HG03095 (cell line): ENCODE results near the gene SMIM28.

Source experiments
- ATAC-seq: cut with Tn5 transposase; IDR thresholded peaks from one replicate; pipeline ENCODE4 v1.9.1; 2021; ENCODE audit warnings: moderate library complexity; ENCODE audit not compliant: unreplicated experiment

The SMIM28 gene

DNA sequence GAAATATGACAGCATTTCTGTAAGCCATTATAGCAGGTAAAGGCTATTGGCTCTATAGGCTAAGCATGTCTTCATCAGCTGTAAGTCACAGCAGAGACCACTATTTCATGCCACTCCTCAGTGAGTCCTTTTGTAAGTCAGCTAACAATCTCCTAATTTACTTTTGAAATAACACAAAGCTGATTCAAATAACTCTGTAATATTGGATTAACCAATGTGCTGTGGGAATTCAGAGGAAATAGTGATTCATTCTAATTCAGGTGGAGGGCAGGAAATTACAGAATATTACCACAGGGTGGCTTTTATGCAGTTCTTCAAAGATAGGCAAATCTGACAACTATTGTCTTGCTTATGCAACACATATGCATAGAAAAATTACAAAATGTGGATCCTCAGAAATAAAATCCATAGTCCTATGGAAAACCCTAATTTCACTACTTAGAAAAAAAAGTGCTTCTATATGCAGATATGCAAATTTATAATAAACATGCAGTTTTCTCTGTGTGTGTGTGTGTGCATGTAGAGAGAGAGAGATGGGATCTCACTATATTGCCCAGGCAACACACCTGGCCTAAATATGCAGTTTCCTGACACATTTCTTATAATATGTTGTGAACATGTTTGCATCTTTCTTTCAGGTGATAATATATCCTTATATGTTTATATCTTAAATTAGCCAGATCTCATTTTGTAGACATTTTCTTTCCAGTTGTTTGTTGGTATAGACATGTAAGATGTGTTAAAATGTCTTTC is 4.8 kb upstream of the SMIM28 start:
- no peak for ATAC-seq

DNA sequence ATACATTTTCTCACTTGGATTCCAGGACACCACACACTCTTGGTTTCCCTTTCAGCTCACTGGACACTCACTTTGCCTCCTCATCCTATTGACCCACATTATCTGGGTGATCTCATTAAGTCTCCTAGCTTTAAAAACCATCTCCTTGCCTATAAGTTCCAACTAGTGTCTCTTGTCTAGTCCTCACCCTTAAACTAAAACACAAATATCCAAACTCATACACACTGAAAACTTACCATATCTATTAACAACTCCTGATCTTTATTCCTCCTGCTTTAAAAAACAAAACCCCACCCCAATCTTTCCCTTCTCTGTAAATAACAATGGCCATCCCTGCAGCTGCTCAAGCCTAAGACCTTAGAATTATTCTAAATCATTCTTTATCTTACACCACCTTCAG is 3.5 kb upstream of the SMIM28 start:
- no peak for ATAC-seq

DNA sequence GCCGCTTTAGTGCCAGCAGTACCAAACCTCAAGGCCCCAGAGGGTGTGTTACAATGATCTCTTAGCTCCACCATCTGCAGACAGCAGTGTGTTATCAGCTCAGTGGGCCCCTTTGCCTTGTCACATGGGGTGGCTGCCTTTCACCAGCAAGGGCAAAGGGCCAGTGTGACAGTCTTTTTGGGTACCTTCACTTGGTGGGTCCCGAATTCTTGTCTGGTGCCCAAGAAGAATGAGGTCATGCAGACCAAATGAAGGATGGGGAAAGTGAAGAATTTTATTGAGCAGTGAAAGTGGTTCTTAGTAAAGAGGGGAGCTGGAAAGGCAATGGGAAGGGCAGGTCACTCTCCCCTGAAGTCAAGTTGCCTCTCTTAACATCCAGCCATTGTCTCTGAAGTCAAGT is 2.9 kb upstream of the SMIM28 start:
- no peak for ATAC-seq

DNA sequence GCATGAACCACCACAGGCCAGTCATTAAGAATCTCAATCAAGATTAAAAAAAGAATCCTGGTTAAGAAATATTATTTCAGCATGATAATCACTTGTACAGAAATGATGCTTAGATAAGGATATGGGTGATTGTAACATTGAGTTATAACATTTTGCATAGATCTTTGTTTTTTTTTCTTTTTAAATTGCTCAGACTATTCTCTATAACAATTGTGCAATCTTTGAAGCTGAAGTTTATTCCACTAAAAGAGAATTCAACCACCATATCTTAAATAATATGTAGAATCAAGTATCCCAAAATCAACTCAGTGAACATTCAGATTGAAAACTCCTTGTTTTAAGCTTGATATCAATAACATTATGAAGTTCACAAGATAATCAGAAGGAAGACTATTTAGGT is 663 bp upstream of the SMIM28 start:
- no peak for ATAC-seq

- no peak for ATAC-seq
Measured at GRCh38 chr6:138378463-138378862, 758 bp downstream of the SMIM28 start.

GRCh38 chr6:138382498-138383265 is 5.0 kb downstream of the SMIM28 start:
- no peak for ATAC-seq

- no peak for ATAC-seq
Measured at GRCh38 chr6:138383776-138384175, 6.1 kb downstream of the SMIM28 start.

DNA sequence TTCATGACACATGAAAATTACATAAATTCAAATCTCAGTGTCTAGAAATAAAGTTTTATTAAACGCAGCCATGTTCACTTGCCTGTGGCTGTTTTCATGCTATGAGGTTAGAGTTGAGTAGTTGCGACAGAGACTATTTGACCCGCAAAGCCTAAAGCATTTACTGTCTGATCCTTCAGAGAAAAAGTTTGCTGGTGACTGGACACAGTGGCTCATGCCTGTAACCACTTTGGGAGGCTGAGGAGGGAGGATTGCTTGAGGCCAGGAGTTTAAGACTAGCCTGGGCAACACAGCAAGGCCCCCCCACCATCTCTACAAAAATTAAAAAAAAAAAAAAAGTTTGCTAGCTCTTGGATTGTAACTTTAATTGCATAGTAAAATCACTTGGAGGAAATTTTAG is 9.2 kb downstream of the SMIM28 start:
- ATAC-seq, result no peak

DNA sequence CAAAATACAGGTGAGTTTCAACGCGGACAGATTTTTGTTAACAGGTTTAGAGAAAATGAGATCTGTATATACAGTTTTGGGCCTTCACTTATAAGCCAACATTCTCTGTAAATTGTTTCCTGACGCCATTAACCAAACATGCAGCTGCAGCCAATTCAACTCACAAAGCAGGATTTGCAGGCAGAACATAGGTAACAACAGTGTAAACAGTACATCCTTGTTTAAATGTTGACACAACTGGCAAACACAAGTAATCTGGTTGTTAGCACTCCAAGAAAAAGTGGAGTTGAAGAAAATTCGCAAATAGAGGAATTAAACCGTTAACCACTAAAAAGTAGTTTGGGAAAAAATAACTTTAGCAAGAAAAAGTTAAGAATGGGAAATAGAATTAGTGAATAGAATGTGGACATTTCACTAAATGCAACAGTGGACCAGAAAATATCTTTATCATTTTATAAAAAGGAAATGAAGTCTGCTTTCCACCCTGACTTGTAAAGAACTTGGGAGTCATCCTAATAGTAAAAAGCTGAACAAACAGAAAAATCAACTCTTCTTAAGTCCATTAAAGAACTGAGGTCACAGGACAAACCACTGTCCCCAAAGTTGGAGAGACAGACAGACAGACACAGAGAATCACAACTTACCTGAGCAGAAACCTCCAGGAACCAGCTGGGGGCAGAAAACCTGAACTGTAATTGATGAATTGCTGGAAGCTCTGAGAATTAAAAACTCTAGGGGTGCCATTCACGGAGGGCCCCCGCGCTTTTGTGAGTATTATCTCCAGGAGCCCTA is 10.1 kb downstream of the SMIM28 start:
- ATAC-seq, result no peak

- no peak for ATAC-seq
Measured at GRCh38 chr6:138389551-138389950, 11.8 kb downstream of the SMIM28 start.

DNA sequence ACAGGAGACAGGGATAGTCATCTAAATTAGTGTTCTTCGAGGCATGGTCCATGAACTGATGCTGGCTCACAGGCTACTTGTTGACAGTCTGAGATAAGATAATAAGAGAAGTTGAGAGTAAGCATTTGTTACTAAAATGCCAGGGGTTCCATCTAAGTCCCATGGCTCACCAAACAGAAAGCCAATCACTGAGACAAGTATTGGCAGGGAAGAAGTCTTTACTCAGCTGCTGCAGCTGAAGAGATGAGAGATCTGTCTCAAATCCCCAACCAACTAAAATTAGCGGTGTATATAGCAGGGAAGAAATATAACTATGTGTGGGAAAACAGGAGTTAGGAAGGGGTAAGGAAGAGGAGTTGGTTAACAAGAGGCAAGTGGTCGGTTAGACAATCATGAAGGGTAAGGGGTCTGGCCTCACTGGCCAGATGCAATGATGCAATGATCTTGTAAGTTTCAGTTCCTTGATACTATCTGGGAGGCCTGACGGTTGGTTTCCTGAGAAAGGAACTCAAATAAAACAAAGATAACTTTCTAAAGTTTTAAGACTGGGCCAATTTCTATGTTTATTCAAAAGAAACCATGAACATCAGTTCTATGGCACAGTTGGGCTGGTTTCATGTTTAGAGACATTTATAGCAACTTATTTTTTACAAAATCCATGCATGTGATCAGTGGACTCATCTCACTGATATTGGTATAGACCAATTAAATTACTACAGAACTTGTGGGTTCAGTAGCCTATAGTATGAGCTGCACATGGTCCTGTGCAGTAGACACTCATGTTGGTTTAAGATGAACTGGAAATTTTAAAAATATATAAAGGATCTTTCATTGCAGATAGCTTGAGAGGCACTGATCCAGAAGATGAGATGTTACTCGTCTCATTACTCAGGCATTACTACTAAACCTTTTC is 16.4 kb downstream of the SMIM28 start:
- ATAC-seq, result no peak

- no peak for ATAC-seq
Measured at GRCh38 chr6:138396709-138397108, 19.0 kb downstream of the SMIM28 start.

DNA sequence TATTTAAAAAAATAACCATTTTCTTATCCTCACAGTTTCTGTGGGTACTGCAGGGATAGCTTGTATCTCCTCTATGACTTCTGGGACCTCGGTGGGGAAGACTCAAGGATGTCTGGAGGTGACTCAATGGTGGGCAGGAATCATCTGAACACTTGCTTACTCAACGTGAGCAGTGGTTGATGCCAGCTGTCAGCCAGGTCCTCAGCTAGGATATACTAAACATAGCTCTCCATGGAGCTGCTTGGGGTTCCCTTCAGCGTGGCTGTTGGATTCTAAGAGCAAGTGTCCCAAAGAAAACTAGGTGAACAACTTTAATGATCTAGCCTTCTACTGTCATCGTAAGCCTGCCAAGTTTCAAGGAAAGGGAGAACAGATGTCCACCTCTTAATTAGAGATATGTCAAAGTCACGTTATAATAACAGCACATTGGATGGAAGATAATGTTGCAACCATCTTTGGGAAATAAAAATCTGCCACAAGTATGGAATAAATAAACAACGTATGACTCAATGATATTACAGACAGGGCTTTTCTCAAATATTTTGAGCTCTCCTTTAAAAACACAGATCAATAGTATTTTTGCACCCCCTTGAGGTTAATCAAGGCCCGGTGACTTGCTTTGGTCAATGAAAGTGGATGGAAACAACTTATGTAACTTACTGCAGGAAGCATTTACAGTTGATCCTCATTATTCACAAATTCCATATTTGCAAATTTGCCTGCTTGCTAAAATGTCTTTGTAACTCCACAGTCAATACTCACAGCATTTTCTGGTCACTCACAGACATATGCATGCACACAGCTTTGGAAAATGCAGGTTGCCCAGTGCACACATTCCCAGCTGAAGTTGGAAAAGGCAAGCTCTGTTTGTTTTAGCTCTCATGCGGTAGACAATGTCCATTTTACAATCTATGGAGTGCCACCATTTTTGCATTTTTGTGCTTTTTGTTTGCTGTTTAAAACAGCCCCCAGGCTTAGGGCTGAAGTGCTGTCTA is 19.7 kb downstream of the SMIM28 start:
- ATAC-seq, result no peak

DNA sequence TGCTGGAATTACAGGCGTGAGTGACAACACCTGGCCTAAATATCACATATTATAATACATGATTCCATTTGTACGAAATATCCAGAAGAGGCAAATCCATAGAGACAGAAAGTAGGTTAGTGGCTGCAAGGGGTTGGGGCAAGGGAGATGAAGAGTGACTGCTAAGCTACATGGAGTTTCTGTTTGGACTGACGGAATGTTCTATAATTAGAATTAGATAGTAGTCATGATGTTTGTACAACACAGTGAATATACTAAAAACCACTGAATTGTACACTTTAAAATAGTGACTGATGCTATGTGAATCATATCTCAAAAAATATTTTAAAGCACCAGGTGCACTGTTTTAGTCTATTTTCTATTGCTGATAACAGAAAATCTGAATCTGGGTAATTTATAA is 22.6 kb downstream of the SMIM28 start:
- no peak for ATAC-seq

GRCh38 chr6:138401960-138402837 is 24.5 kb downstream of the SMIM28 start:
- ATAC-seq, result no peak

DNA sequence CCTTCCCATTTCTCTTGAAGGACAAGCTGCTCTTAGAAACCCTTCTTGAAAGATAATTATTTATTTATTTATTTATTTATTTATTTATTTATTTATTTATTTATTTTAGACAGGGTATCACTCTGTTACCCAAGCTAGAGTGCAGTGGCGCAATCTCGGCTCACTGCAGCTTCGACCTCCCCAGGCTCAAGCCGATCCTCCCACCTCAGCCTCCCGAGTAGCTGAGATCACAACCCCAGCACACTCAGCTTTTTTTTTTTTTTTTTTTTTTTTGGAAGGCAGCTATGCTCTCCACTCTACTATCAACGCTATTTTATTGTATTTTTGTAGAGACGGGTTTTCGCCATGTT is 25.1 kb downstream of the SMIM28 start:
- no peak for ATAC-seq

GRCh38 chr6:138403324-138403800 is 25.7 kb downstream of the SMIM28 start:
- peak; percentile 15 for ATAC-seq
